ENCODE measurements around the gene GAB2.
"Not testable (repeated sequence)": the region's sequence is repeated elsewhere in the genome, so short reads cannot be mapped to it uniquely, and the experiment has no call there.

GAB2 gene

GRCh38 chr11:78363024-78363619, 54.5 kb downstream of the GAB2 start:
- no peak for DNase-seq

DNA sequence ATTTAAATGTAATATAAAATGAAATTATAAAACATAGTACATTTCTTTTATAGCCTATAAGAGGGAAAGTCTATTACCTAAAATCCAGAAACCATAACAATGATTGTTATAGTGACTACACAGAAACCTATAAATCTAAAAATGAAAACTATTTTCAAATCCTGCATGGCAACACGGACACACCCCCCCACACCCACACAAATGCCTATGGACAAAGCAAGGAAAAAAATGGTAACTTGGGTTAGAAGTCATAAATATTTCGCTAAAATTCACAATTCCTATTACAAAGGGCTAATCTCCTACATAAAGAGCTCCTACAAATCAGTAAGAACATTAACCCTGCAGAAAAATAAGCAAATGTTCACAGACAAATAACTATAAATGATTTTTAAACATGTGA, 56.4 kb downstream of the GAB2 start:
- no peak for DNase-seq

GRCh38 chr11:78359921-78360320, 57.7 kb downstream of the GAB2 start:
- no peak for DNase-seq

DNA sequence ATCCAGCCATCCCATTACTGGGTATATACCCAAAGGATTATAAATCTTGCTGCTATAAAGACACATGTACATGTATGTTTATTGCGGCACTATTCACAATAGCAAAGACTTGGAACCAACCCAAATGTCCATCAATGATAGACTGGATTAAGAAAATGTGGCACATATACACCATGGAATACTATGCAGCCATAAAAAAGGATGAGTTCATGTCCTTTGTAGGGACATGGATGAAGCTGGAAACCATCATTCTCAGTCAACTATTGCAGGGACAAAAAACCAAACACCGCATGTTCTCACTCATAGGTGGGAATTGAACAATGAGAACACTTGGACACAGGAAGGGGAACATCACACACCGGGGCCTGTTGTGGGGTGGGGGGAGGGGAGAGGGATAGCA, 59.7 kb downstream of the GAB2 start:
- not testable (repeated sequence) for DNase-seq

DNA sequence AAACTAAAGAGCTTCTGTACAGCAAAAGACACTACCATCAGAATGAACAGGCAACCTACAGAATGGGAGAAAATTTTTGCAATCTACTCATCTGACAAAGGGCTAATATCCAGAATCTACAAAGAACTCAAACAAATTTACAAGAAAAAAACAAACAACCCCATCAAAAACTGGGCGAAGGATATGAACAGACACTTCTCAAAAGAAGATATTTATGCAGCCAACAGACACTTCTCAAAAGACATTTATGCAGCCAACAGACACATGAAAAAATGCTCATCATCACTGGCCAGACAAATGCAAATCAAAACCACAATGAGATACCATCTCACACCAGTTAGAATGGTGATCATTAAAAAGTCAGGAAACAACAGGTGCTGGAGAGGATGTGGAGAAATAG, 60.2 kb downstream of the GAB2 start:
- not testable (repeated sequence) for DNase-seq

GRCh38 chr11:78355742-78356141, 61.9 kb downstream of the GAB2 start:
- not testable (repeated sequence) for DNase-seq

- no peak for DNase-seq
These were observed 62.3 kb downstream of the GAB2 start for GRCh38 chr11:78355309-78355705.

- no peak for DNase-seq
These were observed 63.0 kb downstream of the GAB2 start for GRCh38 chr11:78354408-78355308.

GRCh38 chr11:78351979-78352841, 65.4 kb downstream of the GAB2 start:
- DNase-seq: no peak

DNA sequence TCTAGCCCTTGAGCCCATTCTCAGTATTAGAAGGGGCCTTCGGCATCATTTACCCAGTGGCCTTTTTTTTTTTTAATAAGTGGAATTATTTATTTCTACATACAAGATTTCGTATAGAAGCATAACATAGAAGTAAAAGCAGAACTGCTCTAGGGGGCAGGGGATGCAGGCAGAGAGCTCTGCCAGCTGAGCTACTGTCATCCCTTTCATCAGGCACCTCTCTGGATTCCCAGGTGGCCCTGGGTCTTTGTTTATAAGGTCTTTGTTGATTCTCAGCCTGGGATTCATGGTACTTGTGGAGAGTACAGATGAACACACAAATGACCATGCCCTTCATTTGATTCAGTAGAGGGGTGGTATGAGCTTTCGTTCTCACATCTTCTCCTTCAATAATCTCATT, 66.4 kb downstream of the GAB2 start:
- DNase-seq: no peak

- DNase-seq: no peak
These were observed 66.9 kb downstream of the GAB2 start for GRCh38 chr11:78350646-78351165.

DNA sequence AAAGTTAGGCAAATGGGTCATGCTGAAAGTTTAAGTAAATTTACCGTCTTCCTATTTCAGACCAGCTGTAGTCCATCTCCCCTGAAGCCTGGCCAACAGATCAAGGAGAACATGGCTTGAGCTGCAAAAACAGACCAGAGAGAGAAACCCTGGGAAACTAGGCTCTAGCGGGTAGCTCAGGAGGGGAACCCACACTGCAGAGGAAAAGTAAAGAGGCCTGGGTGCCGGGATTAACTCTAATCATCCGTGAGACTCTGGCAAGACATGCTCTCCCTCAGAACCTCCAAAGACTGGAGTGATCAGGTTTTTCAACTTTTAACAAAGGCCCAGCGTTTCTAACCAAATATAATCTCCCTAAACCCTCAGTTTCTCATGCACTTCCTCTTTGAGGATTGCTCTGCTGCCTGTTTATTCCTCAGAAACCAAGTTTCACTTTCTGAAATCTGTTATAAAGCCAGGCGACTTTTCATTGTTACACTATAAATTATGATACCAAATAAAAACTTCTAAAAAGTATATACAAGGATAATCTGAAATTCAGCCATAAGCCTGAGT, 67.5 kb downstream of the GAB2 start:
- no peak for DNase-seq

- DNase-seq: no peak
These were observed 68.0 kb downstream of the GAB2 start for GRCh38 chr11:78349624-78350023.

GRCh38 chr11:78349114-78349513, 68.5 kb downstream of the GAB2 start:
- DNase-seq: no peak

GRCh38 chr11:78347956-78348355, 69.7 kb downstream of the GAB2 start:
- DNase-seq: no peak

DNA sequence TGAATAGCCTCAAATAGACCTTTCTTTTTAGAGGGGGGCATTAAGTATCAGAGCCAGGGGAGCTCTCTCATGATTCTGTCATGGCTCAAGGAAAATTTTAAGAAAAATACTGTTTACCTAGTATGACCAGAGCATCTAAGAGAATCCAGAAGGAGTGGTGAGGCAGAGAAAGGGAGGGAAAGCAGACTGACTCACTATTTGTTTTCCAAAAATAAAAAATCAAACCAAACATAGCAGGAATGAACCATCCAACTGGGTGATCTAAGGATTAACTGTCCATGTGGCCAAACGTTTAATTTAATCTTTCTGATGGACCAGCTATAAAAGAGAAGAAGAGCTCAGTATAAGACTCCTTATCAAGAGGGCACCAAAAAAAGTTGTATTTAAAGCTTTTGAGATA, 70.8 kb downstream of the GAB2 start:
- no peak for DNase-seq

- DNase-seq: no peak
These were observed 72.2 kb downstream of the GAB2 start for GRCh38 chr11:78345450-78345849.

GRCh38 chr11:78344676-78345075, 72.9 kb downstream of the GAB2 start:
- no peak for DNase-seq

DNA sequence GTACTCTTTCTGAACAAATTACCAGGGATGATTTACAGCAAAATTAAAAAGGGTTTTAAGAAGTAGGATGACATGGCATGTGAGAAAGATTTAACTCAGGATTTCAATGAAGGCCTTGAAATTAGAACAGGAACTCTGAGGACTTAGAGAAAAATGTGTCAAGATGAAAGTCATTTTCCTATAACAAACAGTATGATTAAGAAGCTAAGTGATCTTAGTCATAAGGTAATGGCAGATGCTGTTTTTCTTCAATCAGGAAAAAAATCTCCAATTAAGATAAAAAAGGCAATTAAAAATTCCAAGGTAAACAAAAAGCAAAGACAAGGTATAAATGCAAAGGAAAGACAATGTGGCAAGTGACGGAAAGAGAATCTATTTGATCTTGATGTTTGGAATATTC, 73.5 kb downstream of the GAB2 start:
- DNase-seq: no peak

- DNase-seq: no peak
These were observed 74.3 kb downstream of the GAB2 start for GRCh38 chr11:78343303-78343702.

- DNase-seq: no peak
These were observed 75.8 kb downstream of the GAB2 start for GRCh38 chr11:78341841-78342240.

- no peak for DNase-seq
These were observed 77.1 kb downstream of the GAB2 start for GRCh38 chr11:78340530-78340929.

DNA sequence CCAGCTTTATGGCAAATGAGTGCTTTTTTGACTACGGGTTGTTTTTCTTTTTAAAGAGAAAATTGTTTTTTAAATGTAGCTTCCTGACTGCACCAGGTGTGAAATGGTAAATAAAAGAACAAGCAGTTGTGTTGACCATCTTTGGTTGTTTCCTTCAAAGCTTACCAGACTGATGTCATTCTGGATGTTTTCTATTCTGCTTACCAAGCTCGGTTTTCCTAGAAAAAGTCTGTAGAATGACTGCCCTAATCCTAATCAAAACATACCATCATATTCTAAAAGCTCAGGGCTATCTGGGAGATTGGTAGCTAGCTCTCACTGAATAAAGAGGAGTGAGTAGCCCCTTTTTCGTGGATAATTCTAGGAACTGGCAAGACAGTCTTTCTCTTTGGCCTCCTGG, 77.7 kb downstream of the GAB2 start:
- DNase-seq: no peak

Data from CD4-positive, alpha-beta T cell treated with Interferon gamma for 1 hour (primary cell).